Hepatocyte (in vitro differentiated cells): ENCODE data around the gene PMS1. TPM values are rescaled to one million over a fixed set of nuclear protein-coding genes. Genes with fewer than 3 reads are reported as not detected.

ENCODE experiments used
- DNase-seq: peaks from one replicate; pipeline ENCODE4 v3.0.0-alpha.2; 2016; ENCODE audit warnings: low spot score
- H2AFZ ChIP-seq: fragments of 200-600 bp; sonication (generic); 2 replicates; pipeline ENCODE4 v1.6.0; 2016; ENCODE audit warnings: antibody characterized with exemption, mild to moderate bottlenecking
- H3K27ac ChIP-seq: fragments of 200-600 bp; sonication (generic); 2 replicates; pipeline ENCODE4 v1.5.1; 2016; ENCODE audit warnings: mild to moderate bottlenecking
- H3K27me3 ChIP-seq: fragments of 200-600 bp; sonication (generic); 2 replicates; pipeline ENCODE4 v1.6.1; 2016
- H3K36me3 ChIP-seq: fragments of 200-600 bp; sonication (generic); replicated peaks from 2 replicates; pipeline ENCODE4 v1.5.1; 2016; ENCODE audit warnings: low read depth; ENCODE audit not compliant: insufficient read depth
- H3K4me1 ChIP-seq: fragments of 200-600 bp; sonication (generic); 2 replicates; pipeline ENCODE4 v1.5.1; 2016; ENCODE audit warnings: mild to moderate bottlenecking, moderate library complexity; ENCODE audit not compliant: insufficient read depth
- H3K4me2 ChIP-seq: fragments of 200-600 bp; sonication (generic); 2 replicates; pipeline ENCODE4 v1.6.0; 2016
- H3K4me3 ChIP-seq: fragments of 200-600 bp; sonication (generic); 2 replicates; pipeline ENCODE4 v1.5.1; 2016; ENCODE audit warnings: mild to moderate bottlenecking
- H3K79me2 ChIP-seq: fragments of 200-600 bp; sonication (generic); 2 replicates; pipeline ENCODE4 v1.6.0; 2017; ENCODE audit warnings: mild to moderate bottlenecking
- H3K9me2 ChIP-seq: fragments of 200-600 bp; sonication (generic); replicated peaks from 2 replicates; pipeline ENCODE4 v1.6.0; 2017; ENCODE audit warnings: mild to moderate bottlenecking; ENCODE audit not compliant: insufficient read depth
- H3K9me3 ChIP-seq: fragments of 200-600 bp; sonication (generic); 2 replicates; pipeline ENCODE4 v1.5.1; 2016; ENCODE audit warnings: low read depth, mild to moderate bottlenecking
- H4K20me1 ChIP-seq: fragments of 200-600 bp; sonication (generic); 2 replicates; pipeline ENCODE4 v1.6.0; 2016; ENCODE audit warnings: mild to moderate bottlenecking; ENCODE audit not compliant: insufficient read depth, poor library complexity, severe bottlenecking
- CTCF ChIP-seq: fragments of 200-600 bp; sonication (generic); IDR thresholded peaks from 2 replicates; pipeline ENCODE4 v1.5.1; 2016; ENCODE audit warnings: antibody characterized with exemption, mild to moderate bottlenecking; ENCODE audit not compliant: poor library complexity
- EZH2 ChIP-seq: fragments of 200-600 bp; sonication (generic); IDR thresholded peaks from 2 replicates; pipeline ENCODE4 v1.6.1; 2016; ENCODE audit warnings: antibody characterized with exemption, mild to moderate bottlenecking, borderline replicate concordance
- EZH2phosphoT487 ChIP-seq: fragments of 200-600 bp; sonication (generic); IDR thresholded peaks from one replicate; pipeline ENCODE4 v1.6.1; 2018; ENCODE audit warnings: antibody characterized with exemption, mild to moderate bottlenecking, low read depth, moderate library complexity; ENCODE audit not compliant: unreplicated experiment, severe bottlenecking
- WGBS: methylation state at CpG from one replicate; pipeline ENCODE4 v1.1.6; 2016; ENCODE audit warnings: low lambda C conversion rate; ENCODE audit errors: missing lambda C conversion rate; 5-methylcytosine and 5-hydroxymethylcytosine counted together
- polyA plus RNA-seq: library from polyadenylated mRNA; unstranded; fragments of >200 nt; fragmentation: Nextera tagmentation; extraction: Ambion mirVana; gene quantifications from 2 replicates; pipeline ENCODE4 v1.2.1, GENCODE V29; 2016
- total RNA-seq: library from RNA; depleted of rRNA; stranded (reverse); fragments of >200 nt; gene quantifications from 2 replicates; pipeline ENCODE4 v1.2.3, GENCODE V29; 2014

The PMS1 gene
- total and polyA plus RNA-seq, 2 experiments from 2014 or later, result 13.1 to 14.6 TPM

GRCh38 chr2:189821953-189822748, 37.9 kb downstream of the PMS1 start:
- Histone ChIP-seq H3K4me2 (no peak overlapping the region), H2AFZ (no peak overlapping the region), H3K9me3 (no peaks in the 10 kb centered on the region), H3K27ac (peak overlapping the region; percentile 16), H3K79me2 (no peaks in the 10 kb centered on the region), H3K4me3 (no peak overlapping the region), H3K36me3 (no peaks in the 10 kb centered on the region), H3K4me1 (no peaks in the 10 kb centered on the region), H3K27me3 (no peaks in the 10 kb centered on the region), H4K20me1 (no peaks in the 10 kb centered on the region), H3K9me2 (no peaks in the 10 kb centered on the region)
- TF ChIP-seq CTCF, result no peak
- TF ChIP-seq EZH2phosphoT487, result no peak
- TF ChIP-seq EZH2, result no peak
- peak; percentile 5 for DNase-seq
- WGBS, result 95% methylated on average over 33 of the region's 33 CpGs

GRCh38 chr2:189824694-189825396, 40.6 kb downstream of the PMS1 start:
- Histone ChIP-seq H3K4me3 (no peak overlapping the region), H3K9me2 (no peaks in the 10 kb centered on the region), H2AFZ (no peak overlapping the region), H3K4me1 (no peaks in the 10 kb centered on the region), H3K27me3 (no peaks in the 10 kb centered on the region), H3K27ac (no peak overlapping the region), H4K20me1 (no peaks in the 10 kb centered on the region), H3K9me3 (no peaks in the 10 kb centered on the region), H3K36me3 (no peaks in the 10 kb centered on the region), H3K79me2 (no peaks in the 10 kb centered on the region), H3K4me2 (no peak overlapping the region)
- no peak for DNase-seq
- WGBS, result 97% methylated on average over 3 of the region's 3 CpGs
- TF ChIP-seq CTCF, result no peak
- TF ChIP-seq EZH2phosphoT487, result no peak
- TF ChIP-seq EZH2, result no peak

GRCh38 chr2:189826039-189826438, 41.8 kb downstream of the PMS1 start:
- no peak for TF ChIP-seq CTCF
- TF ChIP-seq EZH2phosphoT487, result no peak
- TF ChIP-seq EZH2, result no peak
- no peaks in the 10 kb centered on the region for H3K36me3 ChIP-seq
- no peaks in the 10 kb centered on the region for H4K20me1 ChIP-seq
- no peak overlapping the region for H2AFZ ChIP-seq
- H3K79me2 ChIP-seq, result no peaks in the 10 kb centered on the region
- H3K4me2 ChIP-seq, result no peak overlapping the region
- no peak overlapping the region for H3K4me3 ChIP-seq
- DNase-seq, result no peak
- H3K27me3 ChIP-seq, result no peaks in the 10 kb centered on the region
- no peaks in the 10 kb centered on the region for H3K9me3 ChIP-seq
- H3K27ac ChIP-seq, result no peak overlapping the region
- H3K4me1 ChIP-seq, result no peaks in the 10 kb centered on the region
- WGBS, result 97% methylated on average over 5 of the region's 5 CpGs
- no peaks in the 10 kb centered on the region for H3K9me2 ChIP-seq
